SIG-M5 treated with dmso at 0.1 percent for 504 hours (cell line): Measurements from ENCODE around the gene MAFG.

Source experiments
- DNase-seq: peaks from one replicate; lab custom pipeline; 2025; ENCODE audit not compliant: unreplicated experiment; lab: John Stamatoyannopoulos, UW

MAFG gene

DNA sequence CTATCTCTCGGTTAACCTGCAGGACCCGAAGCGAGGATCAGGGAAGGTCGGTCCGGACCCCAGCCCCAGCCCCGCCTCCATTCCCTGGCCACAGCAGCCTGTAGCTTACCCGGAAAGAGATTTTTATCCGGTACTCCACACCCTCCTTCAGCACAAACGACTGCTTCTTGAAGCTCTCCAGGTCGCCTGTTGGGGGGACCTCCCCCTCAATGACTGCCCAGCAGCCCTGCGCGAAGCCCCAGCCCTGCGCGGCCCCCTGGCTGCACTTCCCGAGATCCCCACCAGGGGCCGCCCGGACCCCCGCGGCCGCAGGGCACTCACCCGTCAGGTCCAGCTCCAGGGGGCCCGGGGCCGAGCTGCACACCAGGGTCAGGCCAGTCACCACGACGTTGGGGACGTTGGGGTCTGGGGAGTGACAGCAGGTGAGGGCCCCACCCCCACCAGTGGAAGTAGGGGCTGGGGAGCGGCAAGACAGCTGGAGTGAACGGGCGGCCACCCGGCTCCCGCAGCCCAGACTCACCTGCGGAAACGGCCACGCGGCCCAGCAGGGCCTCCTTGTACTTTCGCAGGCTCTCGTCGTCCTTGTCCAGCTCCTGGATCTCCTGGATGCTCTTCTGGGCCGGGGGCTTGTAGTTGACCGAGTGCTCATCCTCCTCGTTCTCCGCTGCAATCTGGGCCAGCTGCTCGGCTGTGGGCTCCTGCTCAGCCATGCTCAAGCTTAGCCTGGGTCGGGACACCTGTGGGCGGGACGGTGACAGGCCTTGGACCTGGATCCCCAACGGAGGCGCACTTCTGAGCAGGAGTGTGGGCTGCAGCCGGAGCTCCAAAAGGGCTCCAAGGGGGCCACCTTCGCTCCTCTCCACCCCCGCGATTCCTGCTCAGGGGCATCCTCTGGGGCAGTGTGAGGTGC lies 58.1 kb downstream of the MAFG start:
- DNase-seq = no peak

DNA sequence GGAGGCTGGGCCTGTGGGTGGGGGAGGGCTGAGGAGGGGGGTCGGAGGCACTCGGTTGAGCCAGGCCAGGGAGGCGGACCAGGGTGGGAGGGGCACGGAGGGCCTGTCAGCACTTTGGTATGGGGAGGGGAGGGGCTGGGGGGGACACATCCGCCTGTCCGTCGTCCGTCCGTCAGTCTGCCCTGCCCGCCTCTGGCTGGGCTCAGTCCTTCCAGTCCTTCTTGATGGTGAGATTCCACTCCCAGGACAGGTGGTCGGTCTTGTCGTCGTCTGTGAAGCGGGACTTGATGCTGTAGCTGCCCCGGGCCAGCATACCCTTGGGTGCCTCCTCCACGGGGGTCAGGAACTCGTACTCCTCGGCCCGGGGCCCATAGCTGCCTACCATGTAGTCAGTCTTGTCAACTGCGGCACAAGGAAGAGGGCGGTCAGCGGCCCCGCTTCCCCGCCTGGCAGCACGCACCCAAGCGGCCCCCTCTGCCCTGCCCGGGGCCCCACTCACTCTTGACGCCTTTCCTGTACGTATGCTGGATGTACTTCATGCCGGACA lies 58.8 kb downstream of the MAFG start:
- DNase-seq = no peak
